Measurements from ENCODE around the gene CASTOR1.

Gene CASTOR1

DNA sequence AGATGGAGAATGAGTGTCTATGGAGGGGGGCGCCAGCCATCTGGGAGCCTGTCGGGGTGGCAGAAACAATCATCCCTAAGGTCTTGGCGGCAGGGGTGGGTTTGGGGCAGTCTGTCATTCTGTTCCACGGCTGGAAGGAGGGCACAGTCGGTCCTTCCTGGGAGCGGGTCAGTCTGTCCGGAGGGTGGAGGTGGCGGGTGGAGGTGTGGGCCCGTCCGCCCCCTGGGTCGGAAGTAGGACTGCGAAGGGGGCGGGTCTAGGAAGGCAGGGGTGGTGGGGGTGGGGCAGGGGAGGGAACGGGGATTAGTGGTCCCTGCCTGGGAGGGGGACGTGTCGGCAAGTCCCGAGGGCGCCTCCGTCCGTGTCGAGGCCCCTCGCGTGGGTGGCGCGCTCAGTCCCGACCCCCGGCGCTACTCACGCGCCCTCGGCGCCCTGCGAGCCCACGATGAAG lies 37.0 kb upstream of the CASTOR1 start:
- no peak for DNase-seq (ENCODE audit: low read depth, low spot score)
- TF ChIP-seq, protein P1, sequence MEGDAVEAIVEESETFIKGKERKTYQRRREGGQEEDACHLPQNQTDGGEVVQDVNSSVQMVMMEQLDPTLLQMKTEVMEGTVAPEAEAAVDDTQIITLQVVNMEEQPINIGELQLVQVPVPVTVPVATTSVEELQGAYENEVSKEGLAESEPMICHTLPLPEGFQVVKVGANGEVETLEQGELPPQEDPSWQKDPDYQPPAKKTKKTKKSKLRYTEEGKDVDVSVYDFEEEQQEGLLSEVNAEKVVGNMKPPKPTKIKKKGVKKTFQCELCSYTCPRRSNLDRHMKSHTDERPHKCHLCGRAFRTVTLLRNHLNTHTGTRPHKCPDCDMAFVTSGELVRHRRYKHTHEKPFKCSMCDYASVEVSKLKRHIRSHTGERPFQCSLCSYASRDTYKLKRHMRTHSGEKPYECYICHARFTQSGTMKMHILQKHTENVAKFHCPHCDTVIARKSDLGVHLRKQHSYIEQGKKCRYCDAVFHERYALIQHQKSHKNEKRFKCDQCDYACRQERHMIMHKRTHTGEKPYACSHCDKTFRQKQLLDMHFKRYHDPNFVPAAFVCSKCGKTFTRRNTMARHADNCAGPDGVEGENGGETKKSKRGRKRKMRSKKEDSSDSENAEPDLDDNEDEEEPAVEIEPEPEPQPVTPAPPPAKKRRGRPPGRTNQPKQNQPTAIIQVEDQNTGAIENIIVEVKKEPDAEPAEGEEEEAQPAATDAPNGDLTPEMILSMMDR (IDR thresholded peaks at IDR 0.05; ENCODE audit: low read depth, low read length) = no peak
- H3K4me3 ChIP-seq (ENCODE audit: low read depth, low read length) = peak overlapping the region; percentile 72
- in situ Hi-C loops (cut with HindIII; ENCODE audit: low sequenced_read_pairs) = no loop called here

DNA sequence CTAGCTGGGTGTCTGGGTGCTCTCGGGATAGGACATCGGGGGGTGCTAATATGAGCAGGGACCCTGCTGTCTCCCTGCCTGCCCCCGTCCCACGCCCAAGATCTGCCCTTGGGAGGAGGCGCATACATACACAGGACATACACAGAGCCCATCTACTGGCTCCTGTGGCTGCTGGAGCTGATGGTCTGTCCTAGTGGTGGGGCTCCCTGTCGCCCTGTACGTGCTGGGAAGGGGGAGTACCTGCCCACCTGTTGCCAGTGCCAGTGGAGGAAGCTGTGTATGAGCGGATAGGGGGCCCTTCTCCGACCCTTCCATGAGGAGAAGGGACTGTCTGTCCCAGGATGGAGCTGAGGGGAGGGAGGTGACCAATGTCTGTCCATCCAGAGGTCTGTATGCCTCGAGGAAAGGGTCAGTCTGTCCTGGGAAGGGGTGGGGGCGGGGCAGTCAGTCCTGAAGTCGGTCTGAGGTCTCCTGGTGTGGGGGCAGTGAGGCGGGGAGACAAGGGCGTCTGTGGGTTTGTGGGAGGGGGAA lies 36.5 kb upstream of the CASTOR1 start:
- in situ Hi-C loops (cut with HindIII; ENCODE audit: low sequenced_read_pairs) = no loop called here
- TF ChIP-seq, protein P1 (IDR thresholded peaks at IDR 0.05; ENCODE audit: low read depth, low read length) = no peak
- peak overlapping the region; percentile 72 for H3K4me3 ChIP-seq (ENCODE audit: low read depth, low read length)
- DNase-seq (ENCODE audit: low read depth, low spot score) = no peak

DNA sequence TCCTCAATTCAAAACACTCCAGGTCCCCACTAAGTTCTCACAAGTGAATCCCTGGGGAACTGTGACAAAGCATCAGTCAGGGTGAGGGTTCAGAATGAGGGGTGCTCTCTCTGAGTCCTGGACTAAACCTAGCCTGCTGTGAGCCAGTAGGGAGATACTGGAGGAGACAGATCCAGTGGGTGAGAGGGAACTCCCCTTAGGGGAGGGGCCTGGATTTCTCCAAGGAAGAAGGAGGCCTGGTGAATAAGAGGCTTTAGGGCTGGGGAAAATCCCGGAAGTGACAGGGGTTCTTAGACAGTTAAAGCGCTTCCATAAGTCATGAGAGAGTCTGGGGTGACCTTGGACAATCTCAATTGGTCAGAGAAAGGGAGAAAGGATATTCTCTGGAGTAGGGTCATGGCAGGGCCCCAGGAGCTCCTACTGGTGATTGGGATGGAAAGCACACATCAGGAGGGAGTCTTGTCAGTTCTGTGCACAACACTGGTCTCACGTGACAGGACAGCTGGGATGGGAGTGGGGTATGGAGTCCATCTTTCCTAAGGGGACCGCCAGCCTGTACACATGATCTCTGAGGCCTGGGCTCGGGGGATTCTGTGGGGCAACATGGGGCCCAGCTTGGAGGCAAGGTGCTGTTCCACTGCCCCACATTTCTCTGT lies 35.9 kb upstream of the CASTOR1 start:
- in situ Hi-C loops (cut with HindIII; ENCODE audit: low sequenced_read_pairs) = no loop called here

DNA sequence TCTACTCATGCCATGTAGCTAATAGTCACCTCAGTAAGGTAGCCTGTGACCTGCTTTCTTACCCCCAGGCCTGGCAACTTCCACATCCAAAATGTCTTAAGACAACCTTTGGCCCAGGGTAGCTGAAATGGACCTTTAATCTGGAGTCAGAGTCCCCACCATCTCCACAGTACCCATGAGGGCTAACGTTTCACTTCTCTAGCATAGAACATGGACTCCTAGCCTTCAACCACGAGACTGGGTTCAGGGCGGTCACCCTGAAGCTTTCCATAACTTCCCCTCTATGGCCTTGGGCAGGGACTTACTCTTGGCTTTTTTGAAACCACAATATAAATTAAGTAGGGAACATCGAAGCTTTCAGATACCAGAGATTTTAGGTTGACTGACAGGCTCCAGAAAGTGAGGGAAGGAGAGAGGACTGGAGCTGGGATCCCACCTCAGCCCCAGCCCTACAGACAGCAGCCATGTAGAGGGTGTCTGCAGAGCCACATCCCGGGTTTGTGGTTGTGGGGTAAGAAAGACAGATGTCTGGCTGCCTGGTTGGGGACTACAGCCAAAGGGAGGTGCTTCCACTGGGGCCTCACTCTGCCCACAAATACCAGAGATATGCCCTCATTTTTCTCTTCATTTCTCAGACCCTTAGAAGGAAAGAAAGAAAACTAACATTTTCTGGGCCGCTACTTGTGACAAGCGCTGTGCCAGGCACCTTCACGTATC lies 34.9 kb upstream of the CASTOR1 start:
- TF ChIP-seq, protein P1 (IDR thresholded peaks at IDR 0.05; ENCODE audit: low read depth, low read length) = no peak
- no peak overlapping the region for H3K4me3 ChIP-seq (ENCODE audit: low read depth, low read length)
- DNase-seq (ENCODE audit: low read depth, low spot score) = peak; percentile 46
- in situ Hi-C loops (cut with HindIII; ENCODE audit: low sequenced_read_pairs) = no loop called here

More for the DNA sequence above, 35.9 kb upstream of the CASTOR1 start:
- TF ChIP-seq, protein P1 (IDR thresholded peaks at IDR 0.05; ENCODE audit: low read depth, low read length) = peak; percentile 1
- peak overlapping the region; percentile 72 for H3K4me3 ChIP-seq (ENCODE audit: low read depth, low read length)
- DNase-seq (ENCODE audit: low read depth, low spot score) = peak; percentile 60

DNA sequence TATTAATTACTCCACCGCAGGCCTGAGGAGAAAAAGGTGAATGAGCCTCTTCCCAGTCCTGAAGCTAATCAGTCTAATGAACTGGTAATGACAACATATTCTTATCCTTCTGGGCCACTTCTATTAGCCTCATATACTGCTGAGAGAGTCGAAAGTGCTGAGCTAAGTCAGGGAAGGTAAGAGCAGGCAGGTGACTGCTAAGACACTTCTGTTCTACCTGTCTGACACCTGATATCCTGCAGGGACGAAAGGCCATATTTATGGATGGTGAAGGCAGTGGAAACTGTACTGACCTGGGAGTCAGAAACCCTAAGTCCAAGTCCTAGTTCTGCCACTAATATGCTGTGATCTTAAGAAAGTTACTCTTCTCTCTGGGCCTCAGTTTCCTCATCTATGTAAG lies 33.9 kb upstream of the CASTOR1 start:
- TF ChIP-seq, protein P1 (IDR thresholded peaks at IDR 0.05; ENCODE audit: low read depth, low read length) = no peak
- no peak for DNase-seq (ENCODE audit: low read depth, low spot score)
- H3K4me3 ChIP-seq (ENCODE audit: low read depth, low read length) = no peak overlapping the region
- in situ Hi-C loops (cut with HindIII; ENCODE audit: low sequenced_read_pairs) = no loop called here

DNA sequence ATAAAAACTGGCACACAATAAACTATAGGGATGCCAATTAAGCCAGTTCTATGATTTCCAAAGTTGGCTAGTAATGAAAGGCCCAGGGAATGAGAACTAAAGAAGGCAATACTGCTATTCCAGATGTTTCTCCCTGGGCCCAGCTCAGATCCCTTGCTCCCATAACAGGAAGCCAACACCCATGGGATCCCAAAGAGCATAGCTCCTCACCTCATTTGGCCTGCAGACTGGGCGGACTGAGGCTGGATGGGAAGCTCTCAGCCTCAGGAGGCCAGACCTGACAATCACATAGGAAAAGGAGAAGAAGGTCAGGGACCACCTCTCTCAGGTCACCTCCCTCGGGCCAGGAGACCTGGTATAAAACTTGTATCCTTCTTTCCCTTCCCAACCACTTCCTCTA lies 32.2 kb upstream of the CASTOR1 start:
- in situ Hi-C loops (cut with HindIII; ENCODE audit: low sequenced_read_pairs) = no loop called here
- no peak overlapping the region for H3K4me3 ChIP-seq (ENCODE audit: low read depth, low read length)
- TF ChIP-seq, protein P1 (IDR thresholded peaks at IDR 0.05; ENCODE audit: low read depth, low read length) = no peak
- no peak for DNase-seq (ENCODE audit: low read depth, low spot score)
